Activated T-helper 9 cell treated with anti-CD3 and anti-CD28 coated beads, Interleukin-2, amount 50 U/mL, for 16 hours (primary cell): ENCODE measurements around the gene HYLS1.
"Not testable (repeated sequence)": the region's sequence is repeated elsewhere in the genome, so short reads cannot be mapped to it uniquely, and the experiment has no call there.

Experiments
- DNase-seq: peaks from one replicate; pipeline ENCODE4 v3.0.0-alpha.2; 2020; ENCODE audit warnings: low read depth

The HYLS1 gene, protein sequence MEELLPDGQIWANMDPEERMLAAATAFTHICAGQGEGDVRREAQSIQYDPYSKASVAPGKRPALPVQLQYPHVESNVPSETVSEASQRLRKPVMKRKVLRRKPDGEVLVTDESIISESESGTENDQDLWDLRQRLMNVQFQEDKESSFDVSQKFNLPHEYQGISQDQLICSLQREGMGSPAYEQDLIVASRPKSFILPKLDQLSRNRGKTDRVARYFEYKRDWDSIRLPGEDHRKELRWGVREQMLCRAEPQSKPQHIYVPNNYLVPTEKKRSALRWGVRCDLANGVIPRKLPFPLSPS

GRCh38 chr11:125887373-125888324 lies at the start of gene HYLS1:
TSS of gene HYLS1 (plus strand) at chr11:125887668. CDS start at chr11:125899369, 11,701 bp downstream.
- peak; percentile 95 for DNase-seq

GRCh38 chr11:125842321-125842948 lies 45.0 kb upstream of the HYLS1 start:
- DNase-seq, result no peak

- DNase-seq, result no peak
Measured at GRCh38 chr11:125846188-125846587, 41.3 kb upstream of the HYLS1 start.

DNA sequence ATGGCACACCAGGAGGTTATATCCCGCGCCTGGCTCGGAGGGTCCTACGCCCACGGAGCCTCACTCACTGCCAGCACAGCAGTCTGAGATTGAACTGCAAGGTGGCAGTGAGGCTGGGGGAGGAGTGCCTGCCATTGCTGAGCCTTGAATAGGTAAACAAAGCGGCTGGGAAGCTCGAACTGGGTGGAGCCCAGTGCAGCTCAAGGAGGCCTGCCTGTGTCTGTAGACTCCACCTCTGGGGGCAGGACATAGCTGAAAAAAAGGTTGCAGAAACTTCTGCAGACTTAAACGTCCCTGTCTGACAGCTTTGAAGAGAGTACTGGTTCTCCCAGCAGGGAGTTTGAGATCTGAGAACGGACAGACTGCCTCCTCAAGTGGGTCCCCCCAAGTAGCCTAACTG lies 29.8 kb upstream of the HYLS1 start:
- DNase-seq, result not testable (repeated sequence)

GRCh38 chr11:125862786-125863185 lies 24.7 kb upstream of the HYLS1 start:
- not testable (repeated sequence) for DNase-seq

DNA sequence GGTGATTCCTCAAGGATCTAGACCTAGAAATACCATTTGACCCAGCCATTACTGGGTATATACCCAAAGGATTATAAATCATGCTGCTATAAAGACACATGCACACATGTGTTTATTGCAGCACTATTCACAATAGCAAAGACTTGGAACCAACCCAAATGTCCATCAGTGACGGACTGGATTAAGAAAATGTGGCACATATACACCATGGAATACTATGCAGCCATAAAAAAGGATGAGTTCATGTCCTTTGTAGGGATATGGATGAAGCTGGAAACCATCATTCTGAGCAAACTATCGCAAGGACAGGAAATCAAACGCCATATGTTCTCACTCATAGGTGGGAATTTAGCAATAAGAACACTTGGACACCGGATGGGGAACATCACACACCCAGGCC lies 22.1 kb upstream of the HYLS1 start:
- DNase-seq, result not testable (repeated sequence)

DNA sequence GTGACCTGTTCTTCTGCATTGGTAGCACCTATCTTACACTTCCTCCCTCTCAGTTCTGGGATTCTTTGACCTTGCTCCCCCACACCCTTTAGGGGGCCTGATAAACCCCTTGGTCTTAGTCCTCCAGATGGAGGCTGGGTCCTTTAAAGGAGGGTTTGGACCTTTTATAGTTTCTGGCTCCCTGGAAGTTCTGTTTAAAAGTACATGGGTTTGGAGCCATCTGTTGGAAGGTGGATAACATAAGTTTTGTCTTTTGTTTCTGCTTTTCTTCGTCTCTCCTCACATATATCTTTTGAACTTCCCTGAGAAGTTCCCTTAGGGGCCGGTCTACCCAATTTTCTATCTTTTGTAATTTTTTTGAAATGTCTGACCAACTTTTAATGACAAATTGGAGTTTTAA lies 17.9 kb upstream of the HYLS1 start:
- no peak for DNase-seq

DNA sequence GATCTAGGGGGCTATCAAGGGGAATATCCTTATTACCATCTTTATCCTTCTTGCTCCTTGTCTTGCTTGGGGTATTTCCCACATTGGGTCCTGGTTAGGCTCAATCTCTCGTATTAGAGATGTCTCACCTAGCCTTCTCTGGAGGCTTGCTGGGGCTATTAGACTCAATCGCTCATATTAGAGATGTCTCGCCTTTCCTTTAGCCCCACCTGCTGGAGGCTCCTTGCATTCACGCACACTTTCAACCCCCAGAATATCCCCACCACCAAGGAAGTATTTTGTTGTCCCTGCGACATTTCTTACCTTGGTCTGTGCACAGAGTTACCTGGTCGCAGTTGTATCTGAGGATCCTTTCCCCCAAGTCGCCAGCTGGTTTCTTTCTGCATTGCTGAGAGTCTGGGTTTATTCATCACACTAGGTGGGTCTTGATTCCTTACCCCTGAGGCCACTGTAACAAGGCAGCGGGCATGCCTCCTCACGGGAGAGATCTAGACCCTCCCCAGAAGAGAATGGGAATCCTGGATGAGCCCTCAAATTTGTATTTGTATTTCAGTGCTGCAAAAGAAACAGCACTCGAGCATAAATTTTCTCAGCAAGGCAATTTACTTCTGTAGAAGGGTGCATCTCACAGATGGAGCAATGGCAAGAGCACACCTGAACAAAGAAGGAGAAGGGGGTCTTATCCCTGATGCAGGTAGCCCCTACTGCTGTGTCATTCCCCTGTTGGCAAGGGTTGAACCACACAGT lies 15.9 kb upstream of the HYLS1 start:
- no peak for DNase-seq

DNA sequence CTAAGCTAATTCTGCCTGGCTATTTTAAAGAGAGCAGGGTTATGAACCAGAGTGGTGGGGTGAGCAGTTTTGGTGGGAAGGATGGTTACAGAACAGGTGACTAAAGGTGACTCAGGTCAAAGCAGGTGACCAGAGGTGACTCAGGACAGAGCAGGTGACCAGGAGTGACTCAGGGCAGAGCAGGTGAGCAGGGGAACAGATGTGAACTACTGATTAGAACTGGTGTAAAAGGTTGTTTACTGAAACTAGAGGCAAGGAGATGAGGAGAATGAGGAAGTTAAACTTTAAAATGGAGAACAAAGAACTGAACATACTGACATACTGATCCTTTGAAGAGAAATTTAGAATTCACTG lies 15.4 kb upstream of the HYLS1 start:
- no peak for DNase-seq

DNA sequence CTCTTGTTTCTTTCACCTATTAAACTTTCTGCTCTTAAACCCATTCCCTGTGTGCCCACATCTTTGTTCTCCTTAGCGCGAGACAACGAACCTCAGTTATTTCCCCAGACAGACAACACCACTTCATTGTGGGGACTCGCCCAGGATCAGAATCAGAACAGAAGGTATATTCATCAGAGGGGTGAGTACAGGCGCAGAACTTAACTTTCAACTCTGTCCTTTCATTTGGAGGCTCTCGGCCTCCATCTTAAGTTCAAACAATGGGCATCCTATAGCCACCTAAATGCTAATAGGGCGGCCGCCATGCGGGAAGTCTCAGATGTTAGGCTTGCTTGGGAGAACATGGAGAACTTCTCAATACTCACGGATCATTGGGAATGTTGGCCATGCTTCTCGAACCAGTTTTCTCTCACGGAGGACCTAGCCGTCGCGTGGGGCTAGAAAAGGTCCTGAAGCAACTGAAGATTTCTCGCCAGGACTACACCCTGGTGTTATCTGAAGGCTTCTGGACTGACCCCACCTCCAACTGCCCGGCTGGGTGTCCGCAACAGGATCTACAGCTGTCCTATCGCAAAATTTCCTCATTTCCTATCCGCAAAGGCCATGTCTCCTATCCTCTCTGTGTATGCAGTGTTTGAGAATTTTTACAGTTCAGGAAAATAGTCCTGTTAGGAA lies 13.4 kb upstream of the HYLS1 start:
- DNase-seq, result no peak

DNA sequence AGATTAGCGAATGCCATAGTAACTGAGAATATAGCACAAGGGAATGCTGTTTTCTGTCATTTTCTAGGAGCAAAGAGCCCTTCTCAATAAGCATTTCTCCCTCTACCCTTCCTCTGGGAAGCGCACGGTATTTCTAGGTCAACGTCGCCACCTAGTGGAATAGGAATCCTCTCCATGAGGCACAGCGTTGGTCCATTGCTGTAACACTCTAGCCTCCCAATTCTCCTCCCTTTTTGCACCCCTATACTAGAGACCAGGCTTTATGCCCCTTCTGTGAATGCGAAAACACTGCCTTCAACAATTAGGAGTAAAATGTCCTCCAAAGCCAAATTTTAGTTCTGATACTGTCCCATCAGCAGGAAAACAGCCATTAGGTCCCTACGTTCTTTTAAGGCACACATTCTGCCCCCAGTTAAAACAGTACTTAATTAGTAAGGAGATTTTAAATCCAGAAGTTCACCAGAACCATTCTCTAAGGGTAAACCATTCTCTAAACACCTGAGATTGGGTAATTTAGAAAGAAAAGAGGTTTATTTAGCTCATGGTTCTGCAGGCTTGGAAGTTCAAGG lies 12.8 kb upstream of the HYLS1 start:
- no peak for DNase-seq

DNA sequence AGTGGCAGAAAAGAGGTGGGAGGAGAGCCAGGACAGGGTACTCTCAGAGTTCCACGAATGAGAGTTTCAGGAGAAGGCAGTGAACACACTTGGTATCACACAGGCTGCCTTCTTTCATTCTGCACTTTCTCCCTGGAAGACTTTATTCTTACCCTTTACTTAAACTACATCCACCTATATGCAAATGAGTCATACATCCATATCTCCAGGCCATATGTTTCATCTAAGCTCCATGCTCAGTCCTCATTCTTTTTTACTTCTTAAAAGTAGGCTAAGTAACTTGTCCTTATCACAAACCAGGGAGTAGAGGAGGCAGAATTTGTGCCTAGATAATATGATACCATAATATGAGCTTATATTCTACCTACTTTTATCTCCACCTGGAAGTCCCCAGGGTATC lies 6.2 kb upstream of the HYLS1 start:
- DNase-seq, result no peak

- DNase-seq, result no peak
Measured at GRCh38 chr11:125883375-125883774, 4.1 kb upstream of the HYLS1 start.

DNA sequence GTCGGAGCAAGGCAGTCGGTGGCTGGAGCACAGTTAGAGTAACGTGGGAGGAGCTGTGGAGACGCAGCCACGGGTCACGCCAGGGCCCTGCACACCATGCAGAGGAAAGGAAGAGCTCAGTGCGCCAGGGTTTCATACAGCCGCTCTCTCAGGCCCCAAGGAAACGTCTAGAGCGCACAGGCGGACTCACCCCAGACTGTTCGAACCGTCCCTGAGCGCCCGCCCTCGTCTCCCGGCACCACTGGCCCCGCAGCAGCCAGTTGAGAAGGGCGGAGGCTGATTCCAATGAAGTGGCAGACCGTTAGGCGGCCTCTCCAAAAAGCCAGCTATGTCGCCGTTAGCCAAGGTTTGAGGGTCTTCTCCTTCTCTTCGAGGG lies 483 bp upstream of the HYLS1 start:
- DNase-seq, result no peak

- DNase-seq, result no peak
Measured at GRCh38 chr11:125890447-125891100, 3.1 kb downstream of the HYLS1 start.

- no peak for DNase-seq
Measured at GRCh38 chr11:125892071-125892470, 4.6 kb downstream of the HYLS1 start.

DNA sequence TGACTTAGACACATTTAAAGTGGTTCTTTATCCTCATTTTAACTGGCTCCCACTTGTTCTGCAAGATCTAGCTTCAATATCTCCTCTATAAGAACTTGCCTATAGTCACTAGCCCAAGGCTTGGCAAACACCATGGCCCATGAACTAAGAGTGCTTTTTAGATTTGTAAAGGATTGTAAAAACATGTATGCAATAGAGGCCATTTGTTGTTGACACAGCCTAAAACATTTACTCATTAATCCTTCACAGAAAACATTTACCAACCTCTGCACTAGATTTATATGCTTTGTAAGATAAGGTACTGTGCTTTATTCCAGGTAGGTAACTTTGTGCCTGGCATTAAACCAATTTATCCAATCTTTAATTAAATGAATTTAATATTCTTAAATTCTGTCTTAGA lies 5.5 kb downstream of the HYLS1 start:
- DNase-seq, result no peak

GRCh38 chr11:125901872-125902271 lies 14.4 kb downstream of the HYLS1 start:
- DNase-seq, result no peak

- DNase-seq, result no peak
Measured at GRCh38 chr11:125902277-125902926, 14.9 kb downstream of the HYLS1 start.
